Epithelial cell of esophagus (primary cell): ENCODE results near the gene HYPK.
"Not testable (repeated sequence)": the region's sequence is repeated elsewhere in the genome, so short reads cannot be mapped to it uniquely, and the experiment has no call there.

ENCODE experiments used
- DNase-seq: peaks from one replicate; pipeline ENCODE4 v3.0.0; 2010; ENCODE audit warnings: low read depth
- H3K4me3 ChIP-seq: 2 replicates; pipeline ENCODE4 v1.5.1; 2011; ENCODE audit warnings: mild to moderate bottlenecking, low read length, control low read depth
- CTCF ChIP-seq: IDR thresholded peaks from 2 replicates; pipeline ENCODE4 v1.5.1; 2011; ENCODE audit warnings: low read depth, mild to moderate bottlenecking, low read length, control low read depth, inconsistent platforms; ENCODE audit not compliant: insufficient read depth; ENCODE audit errors: missing control alignments

HYPK gene

GRCh38 chr15:43795997-43796396 lies 4.4 kb upstream of the HYPK start:
- no peak for TF ChIP-seq CTCF
- DNase-seq, result no peak
- no peak overlapping the region for H3K4me3 ChIP-seq

GRCh38 chr15:43796566-43796965 lies 3.8 kb upstream of the HYPK start:
- TF ChIP-seq CTCF, result no peak
- no peak for DNase-seq
- H3K4me3 ChIP-seq, result no peak overlapping the region

GRCh38 chr15:43799209-43799944 lies 1.0 kb upstream of the HYPK start:
- TF ChIP-seq CTCF, result peak; percentile 4
- H3K4me3 ChIP-seq, result no peak overlapping the region
- DNase-seq, result no peak

GRCh38 chr15:43799945-43800285 lies 484 bp upstream of the HYPK start, which contains the start of gene SERINC4:
Gene SERINC4 (minus strand): TSS chr15:43800220. CDS start chr15:43799986, 234 bp downstream.
- TF ChIP-seq CTCF, result no peak
- H3K4me3 ChIP-seq, result peak within 1 kb of the TSS; percentile 99
- no peak for DNase-seq

- not testable (repeated sequence) for DNase-seq, H3K4me3 ChIP-seq
Observed at GRCh38 chr15:43802676-43803075, 2.3 kb downstream of the HYPK start.

GRCh38 chr15:43808435-43808950 lies 8.1 kb downstream of the HYPK start:
- TF ChIP-seq CTCF, result no peak
- H3K4me3 ChIP-seq, result no peak overlapping the region
- no peak for DNase-seq

- no peak for DNase-seq
- no peak for TF ChIP-seq CTCF
- no peak overlapping the region for H3K4me3 ChIP-seq
Observed at GRCh38 chr15:43808960-43809678, 8.7 kb downstream of the HYPK start.

GRCh38 chr15:43815064-43815463 lies 14.7 kb downstream of the HYPK start:
- H3K4me3 ChIP-seq, DNase-seq: not testable (repeated sequence)
